Effector memory CD4-positive, alpha-beta T cell (primary cell): ENCODE results near the gene IST1.

ENCODE experiments used
- DNase-seq, 3 donors: peaks; one replicate each; pipeline ENCODE4 v3.0.0-alpha.2; 2020
- H3K27ac ChIP-seq: 2 replicates; pipeline ENCODE4 v1.7.0; 2013; ENCODE audit warnings: mild to moderate bottlenecking, low read length, moderate library complexity; ENCODE audit not compliant: insufficient read depth, poor library complexity, severe bottlenecking
- H3K27me3 ChIP-seq: replicated peaks from 2 replicates; pipeline ENCODE4 v1.7.0; 2013; ENCODE audit warnings: mild to moderate bottlenecking, low read length; ENCODE audit not compliant: insufficient read depth, control insufficient read depth, poor library complexity, severe bottlenecking
- H3K36me3 ChIP-seq: 2 replicates; pipeline ENCODE4 v1.7.0; 2013; ENCODE audit warnings: mild to moderate bottlenecking, low read length, moderate library complexity; ENCODE audit not compliant: control insufficient read depth, insufficient read depth
- H3K4me1 ChIP-seq: 2 replicates; pipeline ENCODE4 v1.7.0; 2013; ENCODE audit warnings: low read length, mild to moderate bottlenecking; ENCODE audit not compliant: control insufficient read depth, insufficient read depth, poor library complexity, severe bottlenecking
- H3K4me3 ChIP-seq: 2 replicates; pipeline ENCODE4 v1.7.0; 2013; ENCODE audit warnings: low read length, low read depth, mild to moderate bottlenecking; ENCODE audit not compliant: insufficient read depth, poor library complexity, severe bottlenecking
- H3K9me3 ChIP-seq: 2 replicates; pipeline ENCODE4 v1.7.0; 2013; ENCODE audit warnings: mild to moderate bottlenecking, low read length, moderate library complexity; ENCODE audit not compliant: control insufficient read depth

The IST1 gene

GRCh38 chr16:71954180-71954579 lies 58.8 kb downstream of the IST1 start:
- Histone ChIP-seq H3K27ac (no peak overlapping the region), H3K36me3 (no peaks in the 10 kb centered on the region), H3K9me3 (no peaks in the 10 kb centered on the region), H3K27me3 (no peaks in the 10 kb centered on the region), H3K4me3 (no peak overlapping the region), H3K4me1 (no peaks in the 10 kb centered on the region)
- DNase-seq: no peak

DNA sequence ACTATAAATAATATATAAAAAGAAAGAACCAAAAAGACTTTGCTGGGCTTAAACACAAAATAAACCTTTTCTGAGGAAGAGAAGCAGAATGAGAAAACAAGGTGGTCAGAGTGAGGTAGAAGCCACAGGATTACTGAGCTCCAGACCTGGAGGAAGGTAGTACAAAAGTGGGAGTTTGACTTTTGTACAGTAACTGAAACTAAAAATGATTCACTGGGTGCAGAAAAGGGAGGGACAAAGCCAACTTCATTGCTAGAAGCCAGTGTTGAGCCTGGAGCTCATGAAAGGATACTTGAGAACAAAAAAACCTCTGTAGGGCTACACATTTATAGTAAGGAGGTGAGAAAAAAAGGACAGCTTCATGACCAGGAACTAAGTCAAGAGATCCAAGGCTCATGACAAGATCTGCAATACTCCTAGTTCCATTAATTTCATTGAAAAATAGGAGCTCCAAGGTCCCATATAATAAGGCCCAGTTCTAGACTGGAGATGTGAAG lies 59.4 kb downstream of the IST1 start:
- Histone ChIP-seq H3K27ac (no peak overlapping the region), H3K36me3 (no peaks in the 10 kb centered on the region), H3K9me3 (no peaks in the 10 kb centered on the region), H3K4me3 (no peak overlapping the region), H3K4me1 (no peaks in the 10 kb centered on the region), H3K27me3 (no peaks in the 10 kb centered on the region)
- DNase-seq: no peak

GRCh38 chr16:71956486-71956885 lies 61.2 kb downstream of the IST1 start:
- no peak for DNase-seq
- H3K4me1 ChIP-seq: no peaks in the 10 kb centered on the region
- no peaks in the 10 kb centered on the region for H3K36me3 ChIP-seq
- no peaks in the 10 kb centered on the region for H3K27me3 ChIP-seq
- H3K4me3 ChIP-seq: no peak overlapping the region
- H3K27ac ChIP-seq: no peak overlapping the region
- no peaks in the 10 kb centered on the region for H3K9me3 ChIP-seq

DNA sequence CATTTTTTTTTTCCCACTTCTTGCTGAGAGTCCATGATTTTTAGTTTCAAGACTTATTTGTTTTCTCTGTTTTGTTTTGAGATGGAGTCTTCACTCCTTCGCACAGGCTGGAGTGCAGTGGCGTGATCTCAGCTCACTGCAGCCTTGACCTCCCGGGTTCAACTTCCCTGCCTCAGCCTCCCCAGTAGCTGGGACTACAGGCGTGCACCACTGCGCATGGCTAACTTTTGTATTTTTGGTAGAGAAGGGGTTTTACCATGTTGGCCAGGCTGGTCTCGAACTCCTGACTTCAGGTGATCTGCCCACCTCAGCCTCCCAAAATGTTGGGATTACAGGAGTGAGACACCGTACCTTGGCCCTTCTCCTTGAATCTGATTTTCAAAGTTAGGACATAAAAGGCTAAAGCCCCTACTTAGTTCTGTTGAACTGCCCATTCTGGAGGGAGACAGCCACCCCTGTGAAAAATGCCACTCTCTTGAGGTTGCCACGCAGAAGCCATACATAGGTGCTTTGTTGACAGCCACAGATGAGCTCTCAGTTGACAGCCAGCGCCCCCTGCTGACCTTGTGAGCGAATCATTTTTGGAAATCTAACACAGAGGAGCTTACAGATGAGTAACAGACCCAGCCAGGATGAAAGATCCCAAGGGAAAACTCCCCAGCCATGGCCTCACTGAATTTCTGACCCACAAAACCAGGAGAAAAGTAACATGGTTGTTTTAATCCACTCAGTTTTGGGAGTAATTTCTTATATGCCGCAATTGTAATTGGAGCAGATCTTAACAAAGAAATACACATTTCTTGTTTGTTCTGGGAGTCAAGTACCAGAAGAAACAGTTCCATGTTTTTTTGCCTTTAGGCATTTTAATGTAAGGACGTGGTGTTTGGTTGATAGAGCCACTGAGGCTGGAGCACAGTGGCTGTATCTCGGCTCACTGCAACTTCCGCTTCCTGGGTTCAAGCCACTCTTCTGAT lies 66.0 kb downstream of the IST1 start:
- no peaks in the 10 kb centered on the region for H3K27me3 ChIP-seq
- H3K9me3 ChIP-seq: no peaks in the 10 kb centered on the region
- H3K27ac ChIP-seq: no peak overlapping the region
- no peak overlapping the region for H3K4me3 ChIP-seq
- H3K4me1 ChIP-seq: no peaks in the 10 kb centered on the region
- peak; percentile 45 to 59 (median 52) for DNase-seq
- no peaks in the 10 kb centered on the region for H3K36me3 ChIP-seq

GRCh38 chr16:71963125-71963875 lies 68.0 kb downstream of the IST1 start:
- Histone ChIP-seq H3K27me3 (no peaks in the 10 kb centered on the region), H3K27ac (no peak overlapping the region), H3K36me3 (no peaks in the 10 kb centered on the region), H3K4me1 (no peaks in the 10 kb centered on the region), H3K9me3 (no peaks in the 10 kb centered on the region), H3K4me3 (no peak overlapping the region)
- no peak for DNase-seq

- no peak overlapping the region for H3K27ac ChIP-seq
- no peak overlapping the region for H3K4me3 ChIP-seq
- H3K27me3 ChIP-seq: no peaks in the 10 kb centered on the region
- no peaks in the 10 kb centered on the region for H3K36me3 ChIP-seq
- no peaks in the 10 kb centered on the region for H3K9me3 ChIP-seq
- DNase-seq: no peak
- no peaks in the 10 kb centered on the region for H3K4me1 ChIP-seq
Observed at GRCh38 chr16:71965223-71965622, 69.9 kb downstream of the IST1 start.

- Histone ChIP-seq H3K4me1 (no peaks in the 10 kb centered on the region), H3K9me3 (no peaks in the 10 kb centered on the region), H3K36me3 (no peaks in the 10 kb centered on the region), H3K27me3 (no peaks in the 10 kb centered on the region), H3K27ac (no peak overlapping the region), H3K4me3 (no peak overlapping the region)
- no peak for DNase-seq
Observed at GRCh38 chr16:71966932-71967331, 71.6 kb downstream of the IST1 start.

DNA sequence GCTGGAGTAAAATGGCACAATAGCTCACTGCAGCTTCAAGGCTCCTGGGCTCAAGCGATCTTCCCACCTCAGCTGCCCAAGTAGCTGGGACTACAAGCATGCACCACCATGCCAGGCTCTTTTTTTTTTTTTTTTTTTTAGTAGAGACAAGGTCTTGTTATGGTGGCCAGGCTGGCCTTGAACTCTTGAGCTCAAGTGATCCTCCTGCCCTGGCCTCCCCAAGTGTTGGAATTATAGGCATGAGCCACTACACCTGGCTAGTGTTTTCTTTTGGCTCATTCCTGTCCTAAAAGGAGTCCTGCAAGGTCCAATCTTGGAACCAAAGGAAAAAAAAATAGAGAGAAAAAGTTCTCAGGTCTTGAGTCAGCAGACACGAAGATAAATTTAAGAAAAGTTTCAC lies 74.0 kb downstream of the IST1 start:
- Histone ChIP-seq H3K36me3 (no peaks in the 10 kb centered on the region), H3K4me3 (no peak overlapping the region), H3K9me3 (no peaks in the 10 kb centered on the region), H3K27ac (no peak overlapping the region), H3K27me3 (no peaks in the 10 kb centered on the region), H3K4me1 (no peaks in the 10 kb centered on the region)
- DNase-seq: no peak

- Histone ChIP-seq H3K27ac (no peak overlapping the region), H3K27me3 (no peaks in the 10 kb centered on the region), H3K4me1 (no peaks in the 10 kb centered on the region), H3K36me3 (no peaks in the 10 kb centered on the region), H3K4me3 (no peak overlapping the region), H3K9me3 (no peaks in the 10 kb centered on the region)
- no peak for DNase-seq
Observed at GRCh38 chr16:71971571-71971970, 76.2 kb downstream of the IST1 start.

GRCh38 chr16:71972356-71972755 lies 77.0 kb downstream of the IST1 start:
- Histone ChIP-seq H3K36me3 (no peaks in the 10 kb centered on the region), H3K9me3 (no peaks in the 10 kb centered on the region), H3K4me3 (no peak overlapping the region), H3K27me3 (no peaks in the 10 kb centered on the region), H3K27ac (no peak overlapping the region), H3K4me1 (no peaks in the 10 kb centered on the region)
- no peak for DNase-seq
